SKM-1 (cell line): ENCODE measurements around the gene LAMTOR5.

Experiments
- DNase-seq: peaks from one replicate; lab custom pipeline; 2025; ENCODE audit not compliant: unreplicated experiment; lab: John Stamatoyannopoulos, UW

The LAMTOR5 gene

DNA sequence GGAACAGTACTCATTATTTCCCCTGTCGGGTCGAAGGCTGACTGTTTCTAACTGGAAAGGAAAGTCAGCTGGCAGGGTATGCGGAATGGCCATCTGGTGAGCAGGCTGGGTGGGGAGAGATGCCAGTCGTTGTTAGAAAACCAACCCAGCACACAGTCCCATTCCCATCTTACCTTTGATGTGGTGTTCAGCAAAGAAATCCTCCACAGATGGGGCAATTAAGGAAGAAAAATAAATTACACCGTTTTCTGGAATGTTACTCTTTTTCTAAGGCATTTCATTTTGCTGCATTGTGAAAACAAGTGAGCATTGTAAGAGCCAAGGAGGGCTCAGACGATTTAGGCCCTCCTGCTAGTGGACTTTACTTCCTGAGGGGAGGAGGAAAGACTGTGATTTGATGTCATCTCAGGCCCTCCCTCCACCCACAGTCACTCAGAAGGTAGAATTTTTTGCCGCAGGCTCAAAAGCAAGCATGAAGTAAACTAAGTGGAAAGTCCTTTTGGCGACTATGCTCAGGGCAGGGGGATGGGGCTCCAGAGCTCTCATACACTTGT lies 16.7 kb downstream of the LAMTOR5 start, which contains the start of gene SLC16A4:
Gene SLC16A4, minus strand, starts transcription at position 335 of the 554 bp plus-strand sequence. CDS start 1,703 bp downstream, outside the sequence.
- DNase-seq, result no peak

DNA sequence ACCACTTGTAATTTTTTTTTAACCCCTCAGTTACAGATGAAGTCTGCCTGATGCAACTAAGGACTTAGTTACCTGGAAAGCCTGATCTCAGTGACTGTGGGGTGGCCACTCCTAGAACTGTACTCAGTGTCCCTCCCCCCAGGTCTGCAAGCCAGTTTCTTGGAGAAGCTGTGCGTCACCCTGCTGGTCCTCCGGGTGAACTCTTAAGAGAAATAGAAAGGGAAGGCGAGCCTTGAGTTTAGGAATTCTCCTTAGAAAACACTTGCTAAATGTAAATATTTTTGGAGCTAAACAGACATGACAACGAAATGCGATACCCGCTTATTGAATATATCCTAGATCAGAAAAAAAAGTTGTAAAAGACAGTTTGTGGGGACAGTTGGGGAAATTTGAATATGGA lies 17.4 kb downstream of the LAMTOR5 start:
- no peak for DNase-seq

DNA sequence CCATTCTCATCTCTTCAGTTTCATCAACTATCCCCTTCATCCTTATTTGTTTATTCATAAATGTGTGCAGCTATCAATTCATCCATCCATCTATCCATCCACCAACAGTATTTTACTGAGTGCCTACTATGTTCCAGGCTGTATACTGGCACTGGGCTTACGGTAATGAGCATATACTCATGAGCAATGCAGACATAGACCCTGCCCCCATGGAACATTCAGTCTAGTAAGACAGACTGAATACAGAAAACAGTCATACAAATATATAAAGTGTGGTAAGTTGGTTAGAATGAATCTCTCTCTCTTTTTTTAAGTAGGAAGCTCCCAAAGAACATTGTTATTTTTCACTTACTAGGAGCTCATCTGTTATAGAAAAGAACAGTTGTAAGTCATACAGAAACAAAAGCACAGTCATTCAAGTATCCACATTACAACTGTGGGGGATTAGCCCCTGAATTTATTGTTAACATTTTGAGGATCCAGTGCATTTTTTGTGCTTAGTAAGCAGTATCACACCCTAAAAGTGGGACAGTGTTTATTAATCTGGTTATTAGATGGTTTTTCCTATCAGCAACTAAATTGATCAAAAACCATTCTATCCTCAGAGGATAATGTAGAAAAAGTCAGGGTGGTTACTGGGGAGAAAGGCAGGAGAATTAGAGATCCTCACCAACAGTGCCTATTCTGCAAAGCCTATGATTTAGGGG lies 20.3 kb downstream of the LAMTOR5 start:
- DNase-seq, result no peak

DNA sequence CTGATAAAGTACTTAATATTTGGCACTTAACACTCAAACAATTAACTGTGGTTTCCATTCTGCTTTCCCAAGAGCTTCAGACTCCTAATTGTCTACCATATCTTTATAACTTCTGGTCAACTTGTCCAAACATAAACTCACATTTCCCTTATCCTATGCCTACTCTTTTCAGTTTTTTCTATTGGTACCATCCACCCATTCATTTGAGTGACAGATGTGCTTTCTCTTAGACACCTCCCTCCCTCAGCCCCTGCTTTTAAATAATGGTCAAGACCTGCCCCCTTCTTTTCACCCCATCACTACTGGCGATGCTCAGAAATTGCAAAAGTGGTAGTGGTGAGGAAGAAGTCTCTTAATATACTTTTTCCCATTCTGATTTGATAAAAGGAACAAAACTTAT lies 22.1 kb downstream of the LAMTOR5 start:
- DNase-seq, result no peak

DNA sequence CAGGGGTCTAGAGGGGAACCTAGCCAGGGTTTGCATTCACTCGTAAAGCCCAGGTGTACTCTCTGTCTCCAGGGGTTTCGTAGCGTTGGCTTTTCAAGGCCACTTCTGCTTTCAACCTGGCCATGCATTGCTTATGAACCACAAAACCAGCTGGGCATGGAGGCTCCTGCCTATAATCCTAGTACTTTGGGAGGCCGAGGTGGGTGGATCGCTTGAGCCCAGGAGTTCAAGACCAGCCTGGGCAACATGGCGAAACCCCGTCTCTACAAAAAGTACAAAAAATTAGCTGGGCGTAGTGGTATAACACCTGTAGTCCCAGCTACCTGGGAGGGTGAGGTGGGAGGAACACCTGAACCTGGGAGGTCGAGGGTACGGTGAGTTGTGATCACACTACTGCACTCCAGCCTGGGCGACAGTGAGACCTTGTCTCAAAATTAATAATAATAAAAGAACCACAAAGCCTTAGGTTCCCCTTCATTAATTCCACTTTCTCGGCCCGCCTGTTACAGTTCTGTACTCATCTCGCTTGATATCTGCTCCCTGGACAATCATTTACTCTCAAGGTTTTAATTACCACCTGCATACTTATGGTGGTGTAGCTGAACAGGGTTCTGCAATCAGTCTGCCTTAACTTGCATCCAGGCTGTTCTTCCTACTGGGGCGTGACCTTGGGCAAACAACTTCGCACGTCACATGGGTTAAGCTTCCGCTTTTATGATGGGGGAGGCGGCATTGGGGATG lies 22.7 kb downstream of the LAMTOR5 start:
- DNase-seq, result no peak

DNA sequence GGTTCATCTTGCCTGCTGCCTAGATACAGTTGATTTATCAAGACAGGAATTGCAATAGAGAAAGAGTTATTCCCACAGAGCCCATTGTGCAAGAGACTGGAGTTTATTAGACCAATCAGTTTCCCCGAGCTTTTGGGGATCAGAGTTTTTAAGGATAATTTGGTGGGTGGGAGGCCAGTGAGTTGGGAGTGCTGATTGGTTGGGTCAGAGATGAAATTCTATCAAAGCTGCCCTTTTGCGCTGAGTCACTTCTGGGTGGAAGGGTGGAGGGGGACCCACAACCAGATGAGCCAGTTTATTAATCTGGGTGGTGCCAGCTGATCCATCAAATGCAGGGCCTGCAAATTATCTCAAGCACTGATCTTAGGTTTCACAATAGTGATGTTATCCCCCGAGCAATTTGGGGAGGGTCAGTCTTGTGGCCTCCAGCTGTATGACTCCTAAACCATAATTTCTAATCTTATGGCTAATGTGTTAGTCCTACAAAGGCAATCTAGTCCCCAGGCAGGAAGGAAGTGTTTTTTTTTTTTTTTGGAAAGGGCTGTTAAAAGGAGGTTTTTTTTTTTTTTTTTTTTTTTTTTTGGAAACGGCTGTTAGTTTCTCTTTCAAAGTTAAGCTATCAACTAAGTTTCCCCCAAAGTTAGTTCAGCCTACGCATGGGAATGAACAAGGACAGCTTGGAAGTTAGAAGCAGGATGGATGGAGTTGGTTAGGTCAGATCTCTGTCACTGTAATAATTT lies 24.1 kb downstream of the LAMTOR5 start:
- no peak for DNase-seq

DNA sequence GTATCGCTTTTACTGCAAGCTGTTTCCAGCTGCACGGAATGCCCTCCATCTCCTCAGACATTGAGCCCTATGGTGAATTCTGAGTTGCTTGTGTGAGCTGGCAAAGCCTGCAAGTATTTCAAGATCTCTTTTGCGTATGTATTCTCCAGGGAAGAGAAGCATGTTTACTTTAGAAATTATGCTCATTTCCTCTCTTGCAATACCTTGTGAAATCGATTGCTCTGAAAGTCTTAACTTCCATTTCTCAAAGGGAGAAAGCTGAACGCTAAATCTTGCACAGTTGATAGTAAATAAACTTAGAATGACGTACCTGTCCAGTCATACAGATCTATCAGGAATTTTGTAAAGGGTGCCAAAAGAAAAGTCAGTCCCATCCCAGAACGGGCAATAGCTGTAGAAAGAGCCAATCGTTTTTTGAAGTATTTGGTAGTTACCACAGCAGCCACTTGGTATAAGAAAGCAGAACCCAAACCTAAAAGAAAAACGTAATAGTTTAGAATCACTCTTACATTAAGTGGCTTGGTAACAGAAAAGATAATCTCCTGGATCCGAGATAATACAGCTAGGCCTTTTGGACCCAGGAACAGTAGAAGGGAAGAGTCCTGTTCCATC lies 26.7 kb downstream of the LAMTOR5 start:
- DNase-seq, result peak; percentile 68

DNA sequence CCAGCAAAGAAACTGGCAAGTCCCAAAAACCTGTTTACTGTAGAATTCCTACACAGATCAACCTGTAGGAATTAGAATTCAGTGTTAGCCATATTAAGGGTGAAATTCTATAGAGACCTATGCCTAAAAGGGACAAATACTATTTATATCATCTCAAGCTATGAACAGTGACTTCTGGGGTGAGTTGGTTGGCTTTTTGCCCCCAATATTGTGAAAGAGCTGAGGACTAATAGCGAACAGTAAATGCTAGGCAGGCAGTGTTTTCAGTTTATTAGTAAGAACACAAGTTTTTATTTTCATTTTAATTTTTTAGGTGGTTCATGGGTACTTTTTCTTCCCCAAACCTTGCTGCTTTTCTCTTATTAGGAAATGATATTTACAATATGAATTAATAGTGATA lies 32.0 kb downstream of the LAMTOR5 start:
- no peak for DNase-seq

DNA sequence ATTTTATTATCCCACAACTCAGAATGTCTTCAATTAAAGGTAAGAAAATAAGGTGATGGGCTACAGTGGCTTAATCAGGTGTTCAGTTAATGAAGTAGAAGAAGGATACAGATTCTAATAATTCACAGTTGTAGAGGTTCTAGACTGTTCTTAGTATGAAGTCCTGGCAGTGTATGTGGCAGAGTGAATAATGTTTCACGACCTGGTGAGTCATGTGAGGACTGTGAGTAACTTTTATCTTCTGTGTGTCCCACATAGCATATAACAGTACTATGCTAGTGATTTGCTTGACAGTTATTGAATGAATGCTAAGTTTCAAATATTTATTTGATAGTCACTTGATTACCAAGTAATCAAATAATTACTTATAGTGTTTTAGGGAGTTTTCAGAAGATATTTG lies 36.7 kb downstream of the LAMTOR5 start:
- DNase-seq, result no peak

DNA sequence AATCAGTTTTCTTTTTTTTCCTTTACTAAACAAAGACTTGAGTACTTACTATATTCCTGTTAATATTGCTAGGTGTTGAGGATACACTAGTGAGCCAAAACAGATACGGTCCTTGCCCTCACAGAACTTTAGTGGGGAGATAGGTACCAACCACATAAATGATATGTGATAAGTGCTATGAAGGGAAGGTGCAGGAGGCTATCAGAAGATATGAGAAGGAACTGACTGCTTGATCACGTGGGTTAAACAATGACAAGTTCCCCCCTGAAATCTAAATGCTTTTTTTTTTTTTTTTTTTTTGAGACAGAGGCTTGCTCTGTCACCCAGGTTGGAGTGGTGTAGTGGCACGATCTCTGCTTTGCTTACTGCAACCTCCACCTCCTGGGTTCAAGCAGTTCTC lies 43.3 kb downstream of the LAMTOR5 start:
- DNase-seq, result no peak

DNA sequence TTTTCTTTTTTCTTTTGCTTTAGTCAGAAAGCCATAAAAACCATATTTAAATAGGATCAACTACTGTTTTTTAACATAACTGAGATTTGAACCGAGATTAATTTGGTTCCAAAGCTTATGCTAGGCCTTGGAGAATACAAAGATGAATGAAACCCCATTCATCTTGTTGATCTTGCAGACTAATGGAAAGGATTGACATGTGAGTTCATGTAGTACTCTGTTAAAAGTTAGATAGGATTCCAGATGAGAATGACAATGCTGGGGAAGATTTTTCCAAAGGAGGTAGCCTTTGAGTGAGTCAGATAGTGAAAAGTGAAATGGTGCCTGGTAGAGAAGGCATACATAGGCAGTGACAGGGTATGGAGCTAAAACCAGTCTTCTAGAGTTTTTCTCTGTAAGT lies 45.6 kb downstream of the LAMTOR5 start:
- DNase-seq, result no peak

DNA sequence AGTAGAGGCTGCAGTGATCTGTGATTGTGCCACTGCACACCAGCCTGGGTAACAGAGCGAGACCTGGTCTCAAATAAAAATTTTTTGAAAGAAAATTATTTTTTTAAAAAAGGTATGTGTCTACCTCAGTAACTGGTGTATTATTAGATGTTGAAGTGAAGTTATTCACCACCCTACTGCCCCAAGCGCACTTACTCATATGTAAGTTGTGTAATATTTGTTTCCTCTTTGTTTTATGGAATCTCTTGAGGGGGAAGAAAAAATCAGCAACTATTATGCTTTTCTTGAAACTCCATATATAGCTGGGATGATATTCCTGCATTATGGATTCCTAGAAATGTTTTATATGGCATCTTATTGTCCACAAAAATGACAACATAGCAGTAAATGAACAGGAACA lies 47.1 kb downstream of the LAMTOR5 start:
- no peak for DNase-seq

DNA sequence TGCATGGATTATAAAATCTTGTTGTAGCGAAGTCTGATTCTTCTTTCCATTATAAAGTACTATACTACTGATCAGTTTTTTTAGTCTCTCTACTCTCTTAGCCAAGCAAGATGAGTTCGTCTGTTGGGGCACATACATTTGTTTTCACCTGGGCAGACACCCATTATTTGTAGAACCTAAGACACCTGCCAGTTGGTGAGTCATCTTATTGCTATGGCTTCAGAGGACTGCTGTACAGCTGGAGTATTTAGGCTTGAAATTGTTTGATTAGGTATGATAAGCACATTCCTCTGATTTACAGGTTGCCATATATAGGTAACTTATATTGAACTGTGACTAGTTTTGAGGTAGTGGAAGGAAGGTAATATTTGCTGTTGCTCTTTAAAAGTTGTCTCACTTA lies 51.1 kb downstream of the LAMTOR5 start:
- DNase-seq, result no peak

DNA sequence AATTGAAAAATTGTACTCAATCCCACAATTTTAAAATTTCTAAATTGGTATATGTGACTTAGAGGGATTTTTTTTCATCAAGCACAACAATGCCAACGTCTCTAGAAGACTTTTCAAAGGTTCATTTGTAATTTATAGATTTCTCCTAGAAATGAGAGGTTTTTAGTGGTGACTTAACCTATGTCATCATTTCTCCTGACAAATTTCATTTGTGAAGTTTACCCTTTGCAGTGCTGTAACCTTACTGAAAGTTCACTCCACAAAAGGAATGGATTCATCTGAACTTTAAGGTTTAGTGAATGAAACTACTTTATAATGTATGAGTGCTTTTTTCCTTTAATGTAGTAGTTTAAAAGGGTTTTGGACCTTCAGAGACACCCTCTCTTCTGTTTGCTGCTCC lies 52.2 kb downstream of the LAMTOR5 start:
- no peak for DNase-seq
